ENCODE data around the gene CEBPE.
A peak's percentile ranks its signal among the peaks of the same experiment; 100 is the strongest.
"Not testable (repeated sequence)": the region's sequence is repeated elsewhere in the genome, so short reads cannot be mapped to it uniquely, and the experiment has no call there.

The CEBPE gene

GRCh38 chr14:23108169-23108568 lies 10.9 kb downstream of the CEBPE start:
- not testable (repeated sequence) for H3K9me3 ChIP-seq (ENCODE audit: control insufficient read depth, insufficient read depth, low read length); H3K9ac ChIP-seq (ENCODE audit: low read depth, low read length); H3K36me3 ChIP-seq (ENCODE audit: insufficient read depth, low read length)
- peaks cover 30% of the 10 kb centered on the region for H3K4me1 ChIP-seq (ENCODE audit: insufficient read depth, low read length)

GRCh38 chr14:23107620-23108019 lies 11.4 kb downstream of the CEBPE start:
- not testable (repeated sequence) for H3K9ac ChIP-seq (ENCODE audit: low read depth, low read length); H3K36me3 ChIP-seq (ENCODE audit: insufficient read depth, low read length); H3K9me3 ChIP-seq (ENCODE audit: control insufficient read depth, insufficient read depth, low read length)
- H3K4me1 ChIP-seq (ENCODE audit: insufficient read depth, low read length), result peaks cover 25% of the 10 kb centered on the region

- Histone ChIP-seq H3K4me1 (ENCODE audit: insufficient read depth, low read length) (peaks cover 25% of the 10 kb centered on the region), H3K36me3 (ENCODE audit: insufficient read depth, low read length) (no peaks in the 10 kb centered on the region), H3K9ac (ENCODE audit: low read depth, low read length) (no peak overlapping the region), H3K9me3 (ENCODE audit: control insufficient read depth, insufficient read depth, low read length) (no peaks in the 10 kb centered on the region)
These were observed 12.4 kb downstream of the CEBPE start for GRCh38 chr14:23106747-23107045.

- H3K9me3 ChIP-seq (ENCODE audit: control insufficient read depth, insufficient read depth, low read length), result no peaks in the 10 kb centered on the region
- H3K9ac ChIP-seq (ENCODE audit: low read depth, low read length), result no peak overlapping the region
- no peaks in the 10 kb centered on the region for H3K36me3 ChIP-seq (ENCODE audit: insufficient read depth, low read length)
- peaks cover 25% of the 10 kb centered on the region for H3K4me1 ChIP-seq (ENCODE audit: insufficient read depth, low read length)
These were observed 13.7 kb downstream of the CEBPE start for GRCh38 chr14:23105348-23105824.

GRCh38 chr14:23104591-23105347 lies 14.3 kb downstream of the CEBPE start, which contains the start of gene CIROP:
CIROP (minus strand) TSS chr14:23104989; CDS start chr14:23104920, 69 bp downstream.
- H3K9ac ChIP-seq (ENCODE audit: low read depth, low read length), result no peak within 1 kb of the TSS; the same call in 1 of the 2 replicates
- H3K36me3 ChIP-seq (ENCODE audit: insufficient read depth, low read length), result no peaks in the 10 kb centered on the region

GRCh38 chr14:23104070-23104590 lies 14.9 kb downstream of the CEBPE start:
- peaks cover 25% of the 10 kb centered on the region for H3K4me1 ChIP-seq (ENCODE audit: insufficient read depth, low read length)
- H3K36me3 ChIP-seq (ENCODE audit: insufficient read depth, low read length), result no peaks in the 10 kb centered on the region
- no peak overlapping the region for H3K9ac ChIP-seq (ENCODE audit: low read depth, low read length)
- H3K9me3 ChIP-seq (ENCODE audit: control insufficient read depth, insufficient read depth, low read length), result no peaks in the 10 kb centered on the region

More at GRCh38 chr14:23104591-23105347, 14.3 kb downstream of the CEBPE start, which contains the start of gene CIROP:
- peaks cover 25% of the 10 kb centered on the region for H3K4me1 ChIP-seq (ENCODE audit: insufficient read depth, low read length)
- no peaks in the 10 kb centered on the region for H3K9me3 ChIP-seq (ENCODE audit: control insufficient read depth, insufficient read depth, low read length)

GRCh38 chr14:23103581-23103980 lies 15.5 kb downstream of the CEBPE start:
- no peaks in the 10 kb centered on the region for H3K9me3 ChIP-seq (ENCODE audit: control insufficient read depth, insufficient read depth, low read length)
- peaks cover 25% of the 10 kb centered on the region for H3K4me1 ChIP-seq (ENCODE audit: insufficient read depth, low read length)
- 0 out of 2 replicates have a peak, but pooled peaks cover under 1% of the 10 kb centered on the region for H3K36me3 ChIP-seq (ENCODE audit: insufficient read depth, low read length)
- H3K9ac ChIP-seq (ENCODE audit: low read depth, low read length), result no peak overlapping the region

GRCh38 chr14:23102801-23103200 lies 16.3 kb downstream of the CEBPE start:
- H3K9ac ChIP-seq (ENCODE audit: low read depth, low read length), result no peak overlapping the region
- no peaks in the 10 kb centered on the region for H3K9me3 ChIP-seq (ENCODE audit: control insufficient read depth, insufficient read depth, low read length)
- peaks cover 8% of the 10 kb centered on the region; the same call in 1 of the 2 replicates for H3K36me3 ChIP-seq (ENCODE audit: insufficient read depth, low read length)
- H3K4me1 ChIP-seq (ENCODE audit: insufficient read depth, low read length), result peaks cover 25% of the 10 kb centered on the region

GRCh38 chr14:23101986-23102625 lies 16.9 kb downstream of the CEBPE start:
- Histone ChIP-seq H3K9me3 (ENCODE audit: control insufficient read depth, insufficient read depth, low read length) (no peaks in the 10 kb centered on the region), H3K4me1 (ENCODE audit: insufficient read depth, low read length) (peaks cover 25% of the 10 kb centered on the region), H3K36me3 (ENCODE audit: insufficient read depth, low read length) (peaks cover 9% of the 10 kb centered on the region; the same call in 1 of the 2 replicates), H3K9ac (ENCODE audit: low read depth, low read length) (no peak overlapping the region)

GRCh38 chr14:23101213-23101970 lies 17.7 kb downstream of the CEBPE start:
- H3K9me3 ChIP-seq (ENCODE audit: control insufficient read depth, insufficient read depth, low read length), result no peaks in the 10 kb centered on the region
- peaks cover 19% of the 10 kb centered on the region for H3K4me1 ChIP-seq (ENCODE audit: insufficient read depth, low read length)
- H3K9ac ChIP-seq (ENCODE audit: low read depth, low read length), result no peak overlapping the region
- H3K36me3 ChIP-seq (ENCODE audit: insufficient read depth, low read length), result peaks cover 9% of the 10 kb centered on the region; the same call in 1 of the 2 replicates

GRCh38 chr14:23099212-23099861 lies 19.7 kb downstream of the CEBPE start:
- Histone ChIP-seq H3K9ac (ENCODE audit: low read depth, low read length) (no peak overlapping the region), H3K4me1 (ENCODE audit: insufficient read depth, low read length) (0 out of 2 replicates have a peak, but pooled peaks cover 4% of the 10 kb centered on the region), H3K36me3 (ENCODE audit: insufficient read depth, low read length) (peaks cover 9% of the 10 kb centered on the region; the same call in 1 of the 2 replicates), H3K9me3 (ENCODE audit: control insufficient read depth, insufficient read depth, low read length) (no peaks in the 10 kb centered on the region)

GRCh38 chr14:23097786-23098185 lies 21.3 kb downstream of the CEBPE start:
- no peak overlapping the region for H3K9ac ChIP-seq (ENCODE audit: low read depth, low read length)
- peaks cover 5% of the 10 kb centered on the region; the same call in 1 of the 2 replicates for H3K4me1 ChIP-seq (ENCODE audit: insufficient read depth, low read length)
- H3K36me3 ChIP-seq (ENCODE audit: insufficient read depth, low read length), result peaks cover 9% of the 10 kb centered on the region; the same call in 1 of the 2 replicates
- H3K9me3 ChIP-seq (ENCODE audit: control insufficient read depth, insufficient read depth, low read length), result no peaks in the 10 kb centered on the region

- Histone ChIP-seq H3K4me1 (ENCODE audit: insufficient read depth, low read length) (peaks cover 5% of the 10 kb centered on the region; the same call in 1 of the 2 replicates), H3K9ac (ENCODE audit: low read depth, low read length) (peak within 1 kb of the TSS; percentile 86), H3K36me3 (ENCODE audit: insufficient read depth, low read length) (peaks cover 17% of the 10 kb centered on the region; the same call in 1 of the 2 replicates), H3K9me3 (ENCODE audit: control insufficient read depth, insufficient read depth, low read length) (no peaks in the 10 kb centered on the region)
These were observed 23.6 kb downstream of the CEBPE start, which contains the start of gene C14orf119 for GRCh38 chr14:23095196-23096108. C14orf119 (plus strand) TSS chr14:23095505; CDS start chr14:23097659, 2,154 bp downstream.
